Neutrophil (primary cell): ENCODE measurements around the gene RPS6KB1.
"Not testable (repeated sequence)": the region's sequence is repeated elsewhere in the genome, so short reads cannot be mapped to it uniquely, and the experiment has no call there.

Source experiments
- H3K27ac ChIP-seq: fragments of 200-600 bp; sonication (generic); 2 replicates; pipeline ENCODE4 v1.5.1; 2016; ENCODE audit warnings: mild to moderate bottlenecking, moderate library complexity
- H3K27me3 ChIP-seq: fragments of 200-600 bp; sonication (generic); 2 replicates; pipeline ENCODE4 v1.6.0; 2016; ENCODE audit warnings: mild to moderate bottlenecking
- H3K36me3 ChIP-seq: fragments of 200-600 bp; sonication (generic); 2 replicates; pipeline ENCODE4 v1.5.1; 2017
- H3K4me1 ChIP-seq, 2 experiments: fragments of 200-600 bp in 1 of 2; sonication (generic) in 1 of 2; 1 replicate in 1 of 2; 2 replicates in 1 of 2; pipeline versions ENCODE4 v1.5.1 to v1.6.1; 2013 to 2016; ENCODE audit warnings: low read depth in 1 of 2, low read length in 1 of 2, mild to moderate bottlenecking in 1 of 2, moderate library complexity in 1 of 2; ENCODE audit not compliant: control insufficient read depth in 1 of 2, insufficient read depth in 1 of 2
- H3K4me3 ChIP-seq, 2 experiments: fragments of 200-600 bp in 1 of 2; sonication (generic) in 1 of 2; 1 replicate in 1 of 2; 2 replicates in 1 of 2; pipeline ENCODE4 v1.5.1; 2013 to 2016; ENCODE audit warnings: low read depth in 1 of 2, low read length in 1 of 2, mild to moderate bottlenecking in 1 of 2, moderate library complexity in 1 of 2
- H3K9me3 ChIP-seq: fragments of 200-600 bp; sonication (generic); 2 replicates; pipeline ENCODE4 v1.5.1; 2016
- TF ChIP-seq, protein P1 (sequence below): fragments of 200-600 bp; sonication (generic); IDR thresholded peaks from 2 replicates; pipeline ENCODE4 v1.5.1; 2016; ENCODE audit warnings: antibody characterized with exemption

Gene RPS6KB1

DNA sequence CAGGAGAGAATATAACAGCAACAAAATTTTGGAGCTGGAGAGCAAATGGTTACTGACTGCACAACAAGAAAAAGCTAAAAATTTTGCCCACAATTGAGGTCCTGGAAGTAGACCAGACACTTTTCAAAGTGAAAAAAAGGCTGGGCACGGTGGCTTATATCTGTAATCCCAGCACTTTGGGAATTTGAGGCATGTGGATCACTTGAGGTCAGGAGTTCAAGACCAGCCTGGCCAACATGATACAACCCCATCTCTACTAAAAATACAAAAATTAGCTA, 23.0 kb upstream of the RPS6KB1 start:
- Histone ChIP-seq H3K27ac (no peak overlapping the region), H3K27me3 (no peaks in the 10 kb centered on the region), H3K4me3 (no peak overlapping the region), H3K4me1 (no peaks in the 10 kb centered on the region), H3K9me3 (no peaks in the 10 kb centered on the region), H3K36me3 (peaks cover 19% of the 10 kb centered on the region)
- TF ChIP-seq, protein P1, sequence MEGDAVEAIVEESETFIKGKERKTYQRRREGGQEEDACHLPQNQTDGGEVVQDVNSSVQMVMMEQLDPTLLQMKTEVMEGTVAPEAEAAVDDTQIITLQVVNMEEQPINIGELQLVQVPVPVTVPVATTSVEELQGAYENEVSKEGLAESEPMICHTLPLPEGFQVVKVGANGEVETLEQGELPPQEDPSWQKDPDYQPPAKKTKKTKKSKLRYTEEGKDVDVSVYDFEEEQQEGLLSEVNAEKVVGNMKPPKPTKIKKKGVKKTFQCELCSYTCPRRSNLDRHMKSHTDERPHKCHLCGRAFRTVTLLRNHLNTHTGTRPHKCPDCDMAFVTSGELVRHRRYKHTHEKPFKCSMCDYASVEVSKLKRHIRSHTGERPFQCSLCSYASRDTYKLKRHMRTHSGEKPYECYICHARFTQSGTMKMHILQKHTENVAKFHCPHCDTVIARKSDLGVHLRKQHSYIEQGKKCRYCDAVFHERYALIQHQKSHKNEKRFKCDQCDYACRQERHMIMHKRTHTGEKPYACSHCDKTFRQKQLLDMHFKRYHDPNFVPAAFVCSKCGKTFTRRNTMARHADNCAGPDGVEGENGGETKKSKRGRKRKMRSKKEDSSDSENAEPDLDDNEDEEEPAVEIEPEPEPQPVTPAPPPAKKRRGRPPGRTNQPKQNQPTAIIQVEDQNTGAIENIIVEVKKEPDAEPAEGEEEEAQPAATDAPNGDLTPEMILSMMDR = no peak

DNA sequence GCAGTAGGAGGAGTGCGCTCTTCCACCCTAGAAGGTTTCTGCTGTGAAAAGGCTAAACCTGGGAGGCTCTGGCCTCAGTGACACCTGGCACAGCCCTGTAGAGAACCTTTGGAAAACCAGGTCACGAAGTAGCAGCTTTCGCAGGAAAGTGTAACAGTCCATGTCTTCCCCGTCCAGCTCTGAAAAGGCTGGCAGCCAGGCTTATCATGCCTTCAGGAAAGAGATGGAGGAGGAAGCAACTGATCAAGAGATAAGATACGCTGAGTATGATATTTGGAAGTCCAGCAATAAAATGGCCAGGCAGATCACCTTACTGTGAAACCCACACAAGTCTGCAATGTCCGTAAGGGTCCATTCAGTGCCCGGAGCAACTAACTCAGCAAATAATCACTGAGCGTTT, 22.4 kb upstream of the RPS6KB1 start:
- no peak overlapping the region for H3K27ac ChIP-seq
- peaks cover 15% of the 10 kb centered on the region for H3K36me3 ChIP-seq
- no peaks in the 10 kb centered on the region for H3K9me3 ChIP-seq
- H3K4me1 ChIP-seq = peaks cover 2% of the 10 kb centered on the region in 2 experiments
- H3K4me3 ChIP-seq = no peak overlapping the region
- no peaks in the 10 kb centered on the region for H3K27me3 ChIP-seq
- TF ChIP-seq, protein P1 = no peak

DNA sequence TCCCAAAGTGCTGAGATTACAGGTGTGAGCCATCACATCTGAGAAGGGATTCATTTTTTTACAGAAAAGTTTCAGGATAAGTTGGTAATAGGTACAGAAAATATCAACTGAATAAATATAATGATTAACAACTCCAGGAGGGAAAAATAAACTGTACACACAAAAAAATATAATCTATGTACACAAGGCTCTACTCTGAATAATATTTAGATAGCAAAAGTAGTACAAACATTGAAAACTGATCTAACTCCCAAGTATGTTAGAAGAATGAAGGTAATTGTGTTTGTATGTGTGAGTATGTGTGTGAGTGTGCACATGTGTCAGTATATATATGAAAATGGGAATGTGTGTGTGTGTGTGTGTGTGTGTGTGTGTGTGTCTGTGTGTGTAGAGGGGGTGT, 20.6 kb upstream of the RPS6KB1 start:
- no peak overlapping the region for H3K27ac ChIP-seq
- H3K4me1 ChIP-seq = peaks cover 18 to 19% of the 10 kb centered on the region in 2 experiments
- H3K9me3 ChIP-seq = no peaks in the 10 kb centered on the region
- peaks cover 11% of the 10 kb centered on the region for H3K36me3 ChIP-seq
- H3K27me3 ChIP-seq = no peaks in the 10 kb centered on the region
- H3K4me3 ChIP-seq = no peak overlapping the region
- TF ChIP-seq, protein P1 = no peak

DNA sequence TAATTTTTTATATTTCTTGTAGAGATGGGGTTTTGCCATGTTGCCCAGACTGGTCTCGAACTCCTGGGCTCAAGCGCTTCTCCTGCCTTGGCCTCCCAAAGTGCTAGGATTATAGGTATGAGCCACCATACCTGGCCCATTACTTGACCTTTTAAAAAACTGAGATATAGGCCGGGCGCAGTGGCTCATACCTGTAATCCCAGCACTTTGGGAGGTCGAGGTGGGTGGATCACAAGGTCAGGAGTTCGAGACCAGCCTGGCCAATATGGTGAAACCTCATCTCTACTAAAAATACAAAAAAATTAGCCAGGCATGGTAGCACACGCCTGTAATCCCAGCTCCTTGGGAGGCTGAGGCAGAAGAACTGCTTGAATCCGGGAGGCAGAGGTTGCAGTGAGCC, 19.5 kb upstream of the RPS6KB1 start:
- Histone ChIP-seq H3K4me1 (peaks cover 18 to 19% of the 10 kb centered on the region in 2 experiments), H3K36me3 (peaks cover 14% of the 10 kb centered on the region)
- not testable (repeated sequence) for H3K27me3 ChIP-seq

DNA sequence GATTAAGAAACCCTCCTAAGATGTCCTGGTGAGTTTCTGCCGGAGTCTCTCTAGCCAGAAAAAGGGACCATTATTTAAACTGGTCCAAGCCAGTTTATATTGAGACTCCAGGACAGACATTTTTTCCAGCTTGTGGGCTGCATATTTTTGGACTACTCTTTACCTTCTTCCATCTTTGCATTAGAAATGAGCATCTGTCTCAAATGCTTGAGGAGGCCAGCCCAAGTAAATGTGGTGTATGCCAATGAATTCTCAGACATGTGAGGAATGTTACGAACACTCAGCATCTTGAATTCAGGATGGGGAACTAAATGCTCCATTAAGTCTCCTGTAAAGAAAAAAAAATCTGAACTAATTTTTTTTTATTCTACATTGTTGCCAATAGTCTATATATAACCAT, 18.5 kb upstream of the RPS6KB1 start:
- TF ChIP-seq, protein P1 = no peak
- Histone ChIP-seq H3K27me3 (no peaks in the 10 kb centered on the region), H3K4me3 (no peak overlapping the region), H3K4me1 (peaks cover 18 to 19% of the 10 kb centered on the region in 2 experiments), H3K9me3 (no peaks in the 10 kb centered on the region), H3K36me3 (peaks cover 16% of the 10 kb centered on the region), H3K27ac (no peak overlapping the region)

More for the DNA sequence above, 19.5 kb upstream of the RPS6KB1 start:
- not testable (repeated sequence) for H3K27ac ChIP-seq, H3K9me3 ChIP-seq, H3K4me3 ChIP-seq

DNA sequence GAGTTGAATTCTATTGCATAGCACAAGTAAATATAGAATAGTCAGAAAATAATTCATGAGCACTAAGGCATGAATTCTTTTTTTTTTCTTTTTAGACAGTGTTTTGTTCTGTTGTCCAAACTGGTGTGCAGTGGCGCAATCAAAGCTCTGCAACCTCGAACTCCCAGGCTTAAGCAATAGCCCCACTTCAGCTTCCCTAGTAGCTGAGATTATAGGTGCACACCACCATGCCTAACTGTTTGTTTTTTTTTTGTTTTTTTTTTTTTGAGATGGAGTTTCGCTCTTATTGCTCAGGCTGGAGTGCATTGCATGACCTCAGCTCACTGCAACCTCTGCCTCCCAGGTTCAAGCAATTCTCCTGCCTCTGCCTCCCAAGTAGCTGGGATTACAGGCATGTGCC, 16.8 kb upstream of the RPS6KB1 start:
- peak overlapping the region in 1 of 2 experiments; percentile 8 for H3K4me3 ChIP-seq
- no peaks in the 10 kb centered on the region for H3K27me3 ChIP-seq
- TF ChIP-seq, protein P1 = no peak
- peak overlapping the region; percentile 59 for H3K27ac ChIP-seq
- H3K9me3 ChIP-seq = no peaks in the 10 kb centered on the region
- H3K4me1 ChIP-seq = peaks cover 18 to 19% of the 10 kb centered on the region in 2 experiments
- peaks cover 19% of the 10 kb centered on the region for H3K36me3 ChIP-seq
